K562 (cell line): ENCODE data around the gene EEF1AKMT1. TPM values are rescaled to one million over a fixed set of nuclear protein-coding genes. Genes with fewer than 3 reads are reported as not detected.

Experiments used
- CTBP1 ChIP-seq: fragments of 450-650 bp; IDR thresholded peaks from 2 replicates; pipeline ENCODE4 v1.6.1; 2016; ENCODE audit warnings: borderline replicate concordance
- E2F3 ChIP-seq: fragments of 250-450 bp; sonication (Bioruptor Pico); IDR thresholded peaks from 2 replicates; pipeline ENCODE4 v1.4.0; 2020; ENCODE audit warnings: mild to moderate bottlenecking
- KDM2B ChIP-seq: fragments of 250-450 bp; sonication (Bioruptor Pico); IDR thresholded peaks from 2 replicates; pipeline ENCODE4 v1.8.0; 2021; ENCODE audit warnings: mild to moderate bottlenecking, moderate library complexity
- MEF2D ChIP-seq: conservative IDR thresholded peaks from 2 replicates; pipeline ENCODE4 v1.6.1; 2016; ENCODE audit warnings: low read depth, missing genetic modification characterization, missing compliant biosample characterization
- NFXL1 ChIP-seq: fragments of 450-650 bp; formaldehyde crosslinking; IDR thresholded peaks from 2 replicates; pipeline ENCODE4 v1.4.0; 2021; ENCODE audit warnings: mild to moderate bottlenecking
- NR2C2 ChIP-seq, 2 experiments: fragments of 200-800 bp in 1 of 2; sonication (Bioruptor generic) in 1 of 2; sonication (generic) in 1 of 2; formaldehyde crosslinking in 1 of 2; IDR thresholded peaks; 2 replicates each; pipeline versions ENCODE4 v1.6.1 to v1.8.0; 2016 to 2022; ENCODE audit warnings: mild to moderate bottlenecking in 1 of 2, missing compliant biosample characterization in 1 of 2, missing genetic modification characterization in 1 of 2, missing genetic modification reagents in 1 of 2
- SPI1 ChIP-seq: IDR thresholded peaks from 2 replicates; pipeline ENCODE4 v1.6.1; 2011; ENCODE audit warnings: low read depth, low read length, control low read depth, borderline replicate concordance
- TSHZ1 ChIP-seq: fragments of 250-450 bp; sonication (Bioruptor Pico); IDR thresholded peaks from 2 replicates; pipeline ENCODE4 v1.4.0; 2020; ENCODE audit warnings: mild to moderate bottlenecking, moderate library complexity
- U2AF2 ChIP-seq: fragments of 200-400 bp; formaldehyde crosslinking; optimal IDR thresholded peaks from 2 replicates; pipeline ENCODE3; 2017; ENCODE audit warnings: low read depth, mild to moderate bottlenecking, low read length
- ZNF212 ChIP-seq: fragments of 450-650 bp; formaldehyde crosslinking; IDR thresholded peaks from 2 replicates; pipeline ENCODE4 v1.4.0; 2020; ENCODE audit warnings: mild to moderate bottlenecking
- ZNF224 ChIP-seq: sonication (generic); formaldehyde crosslinking; IDR thresholded peaks from 2 replicates; pipeline ENCODE4 v1.8.0; 2022; ENCODE audit warnings: mild to moderate bottlenecking, missing genetic modification reagents
- ZNF668 ChIP-seq: fragments of 250-450 bp; sonication (Bioruptor Pico); IDR thresholded peaks from 2 replicates; pipeline ENCODE4 v1.8.0; 2022; ENCODE audit warnings: mild to moderate bottlenecking, inconsistent platforms
- polyA plus RNA-seq, 8 experiments: library from polyadenylated mRNA; depleted of rRNA in 4 of 8; stranded (reverse) in 5 of 8; unstranded in 3 of 8; fragments of >200 nt; fragmentation: Nextera tagmentation in 2 of 8; fragmentation: Illumina TruSeq in 1 of 8; extraction: Ambion mirVana in 2 of 8; extraction: Trizol in 1 of 8; gene quantifications; 2 replicates each; pipeline versions ENCODE4 v1.2.1 to v1.2.3, GENCODE V29; 2011 to 2014; ENCODE audit warnings: inconsistent platforms in 1 of 8, missing spikeins in 1 of 8
- total RNA-seq, 7 experiments: library from RNA; depleted of rRNA in 6 of 7; stranded (reverse); fragments of >200 nt in 6 of 7; fragmentation: Illumina TruSeq in 2 of 7; extraction: Trizol in 2 of 7; gene quantifications; 2 replicates each; pipeline versions ENCODE4 v1.2.1 to v1.2.3, GENCODE V29; 2011 to 2021; ENCODE audit warnings: low replicate concordance in 1 of 7
- TF ChIP-seq, protein P1 (sequence below): IDR thresholded peaks from 2 replicates; pipeline ENCODE4 v1.6.1; 2012; ENCODE audit warnings: low read depth, low read length, improper control_type of control experiment, borderline replicate concordance

Gene EEF1AKMT1
- total and polyA plus RNA-seq, 9 of the 15 experiments (the other 6 are each of a cell fraction or from before 2014, with no cell fraction given), result 5.3 to 36.3 (median 7.9) TPM

DNA sequence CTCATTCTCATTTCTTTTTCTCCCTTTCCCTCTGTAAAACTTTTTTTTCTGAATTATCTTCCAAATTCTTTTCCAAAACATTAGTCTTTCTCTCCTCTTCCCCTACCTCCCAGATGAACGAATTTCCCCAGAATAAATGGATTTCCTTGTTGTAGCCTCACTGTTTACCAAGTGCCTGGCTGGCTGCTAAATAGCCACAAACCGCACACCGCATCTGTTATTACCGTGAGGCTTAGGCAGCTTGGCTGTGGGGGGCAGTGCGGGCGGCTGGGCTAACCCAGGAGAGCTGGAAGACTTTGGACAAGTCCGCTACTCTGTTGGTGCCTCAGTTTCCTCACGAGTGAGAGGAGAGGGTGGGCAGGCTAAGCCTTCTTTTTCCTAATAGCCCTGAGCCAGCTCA is 59.6 kb downstream of the EEF1AKMT1 start (continued):
- TF ChIP-seq, protein P1, sequence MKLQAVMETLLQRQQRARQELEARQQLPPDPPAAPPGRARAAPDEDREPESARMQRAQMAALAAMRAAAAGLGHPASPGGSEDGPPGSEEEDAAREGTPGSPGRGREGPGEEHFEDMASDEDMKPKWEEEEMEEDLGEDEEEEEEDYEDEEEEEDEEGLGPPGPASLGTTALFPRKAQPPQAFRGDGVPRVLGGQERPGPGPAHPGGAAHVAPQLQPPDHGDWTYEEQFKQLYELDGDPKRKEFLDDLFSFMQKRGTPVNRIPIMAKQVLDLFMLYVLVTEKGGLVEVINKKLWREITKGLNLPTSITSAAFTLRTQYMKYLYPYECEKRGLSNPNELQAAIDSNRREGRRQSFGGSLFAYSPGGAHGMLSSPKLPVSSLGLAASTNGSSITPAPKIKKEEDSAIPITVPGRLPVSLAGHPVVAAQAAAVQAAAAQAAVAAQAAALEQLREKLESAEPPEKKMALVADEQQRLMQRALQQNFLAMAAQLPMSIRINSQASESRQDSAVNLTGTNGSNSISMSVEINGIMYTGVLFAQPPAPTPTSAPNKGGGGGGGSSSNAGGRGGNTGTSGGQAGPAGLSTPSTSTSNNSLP, result no peak
- no peak for TF ChIP-seq ZNF212 (CRISPR knock-in tag)
- no peak for TF ChIP-seq NFXL1 (CRISPR knock-in tag)
- no peak for TF ChIP-seq E2F3 (CRISPR knock-in tag)
- TF ChIP-seq MEF2D (tag), result no peak
- no peak for TF ChIP-seq SPI1
- no peak for TF ChIP-seq CTBP1
- no peak for TF ChIP-seq ZNF224
- TF ChIP-seq TSHZ1 (CRISPR knock-in tag), result no peak
- TF ChIP-seq U2AF2, result no peak
- no peak for TF ChIP-seq ZNF668 (CRISPR knock-in tag)
- no peak for TF ChIP-seq KDM2B (CRISPR knock-in tag)
- no peak for TF ChIP-seq NR2C2 (CRISPR knock-in tag; IDR thresholded peaks at IDR 0.05)
- no peak for TF ChIP-seq NR2C2 (tag; IDR thresholded peaks at IDR 0.05)
